HG02763 (cell line): Measurements from ENCODE around the gene PSME3IP1.
"Not testable (repeated sequence)": the region's sequence is repeated elsewhere in the genome, so short reads cannot be mapped to it uniquely, and the experiment has no call there.

Source experiments
- ATAC-seq: cut with Tn5 transposase; IDR thresholded peaks from one replicate; pipeline ENCODE4 v1.9.1; 2021; ENCODE audit warnings: mild to moderate bottlenecking, moderate library complexity; ENCODE audit not compliant: unreplicated experiment

PSME3IP1 gene

GRCh38 chr16:57200321-57200720 is 14.5 kb upstream of the PSME3IP1 start:
- not testable (repeated sequence) for ATAC-seq

GRCh38 chr16:57196753-57197152 is 10.9 kb upstream of the PSME3IP1 start:
- no peak for ATAC-seq

DNA sequence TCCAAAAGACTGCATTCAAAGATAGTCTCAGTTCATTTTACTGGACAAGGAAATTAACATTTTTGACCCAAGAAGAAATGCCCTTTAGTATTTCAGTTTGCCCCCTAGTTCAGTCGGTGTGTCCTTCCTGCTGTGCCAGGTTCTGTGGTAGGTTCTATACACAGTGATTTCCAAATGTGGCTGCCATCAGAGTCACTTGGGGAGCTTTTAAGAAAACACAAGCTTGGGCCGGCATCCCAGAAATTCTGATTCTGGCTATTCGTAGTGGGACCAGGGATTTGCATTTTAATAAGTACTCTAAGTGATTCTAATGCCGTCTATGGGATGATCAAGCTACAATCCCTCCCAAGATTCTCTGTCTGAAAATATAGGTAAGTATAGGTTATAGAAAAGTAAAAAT is 10.4 kb upstream of the PSME3IP1 start:
- ATAC-seq, result no peak

DNA sequence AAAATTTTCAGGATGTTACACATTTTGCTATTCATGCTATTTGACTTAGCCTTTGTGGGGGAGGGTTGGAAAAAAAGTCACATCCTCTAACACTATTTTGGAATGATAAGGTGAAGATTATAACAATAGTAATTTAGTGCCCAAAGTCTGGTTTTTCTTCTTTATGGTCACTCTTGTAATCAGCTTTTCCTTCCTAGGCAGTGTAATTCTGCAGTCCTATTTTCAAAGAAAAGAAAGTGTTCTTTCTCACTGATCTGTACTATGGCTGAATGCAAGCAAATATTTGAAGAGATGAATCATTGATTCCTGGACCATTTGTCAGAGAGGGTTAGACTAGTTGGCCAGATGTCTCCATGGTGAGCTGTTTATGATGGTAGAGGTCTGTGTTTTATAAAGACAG is 8.7 kb upstream of the PSME3IP1 start:
- ATAC-seq, result no peak

DNA sequence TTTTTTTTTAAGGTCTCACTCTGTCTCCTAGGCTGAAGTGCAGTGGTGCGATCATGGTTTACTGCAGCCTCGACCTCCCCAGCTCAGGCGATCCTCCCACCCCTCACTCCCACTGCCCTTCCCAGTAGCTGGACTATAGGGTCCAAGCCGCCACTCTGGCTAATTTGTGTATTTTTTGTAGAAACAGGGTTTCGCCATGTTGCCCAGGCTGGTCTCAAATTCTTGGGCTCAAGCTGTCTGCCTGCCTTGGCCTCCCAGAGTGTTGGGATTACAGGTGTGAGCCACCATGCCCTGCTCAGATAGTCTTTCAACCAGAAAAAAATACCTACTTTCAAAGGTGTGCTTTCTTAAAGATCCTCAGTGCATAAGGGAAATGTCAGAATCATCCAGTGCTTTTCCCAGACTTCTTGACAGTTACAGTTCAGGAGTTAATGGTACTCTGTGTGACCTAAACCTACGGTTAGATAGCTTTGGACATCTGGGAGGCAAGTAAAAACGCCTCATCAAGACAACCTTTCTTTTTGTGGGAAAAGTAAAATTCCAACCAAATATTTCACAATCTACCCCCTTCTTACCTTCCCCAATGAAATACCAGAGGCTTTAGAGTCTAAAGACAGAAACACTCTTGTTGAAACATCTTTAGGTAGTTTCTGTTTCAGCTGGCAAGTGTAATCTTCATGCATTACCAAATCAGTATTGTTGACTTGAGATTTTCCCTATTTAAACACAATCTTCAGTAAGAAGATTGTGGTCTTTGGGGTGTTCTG is 7.1 kb upstream of the PSME3IP1 start:
- ATAC-seq, result no peak

- no peak for ATAC-seq
Measured at GRCh38 chr16:57192146-57192545, 6.3 kb upstream of the PSME3IP1 start.

DNA sequence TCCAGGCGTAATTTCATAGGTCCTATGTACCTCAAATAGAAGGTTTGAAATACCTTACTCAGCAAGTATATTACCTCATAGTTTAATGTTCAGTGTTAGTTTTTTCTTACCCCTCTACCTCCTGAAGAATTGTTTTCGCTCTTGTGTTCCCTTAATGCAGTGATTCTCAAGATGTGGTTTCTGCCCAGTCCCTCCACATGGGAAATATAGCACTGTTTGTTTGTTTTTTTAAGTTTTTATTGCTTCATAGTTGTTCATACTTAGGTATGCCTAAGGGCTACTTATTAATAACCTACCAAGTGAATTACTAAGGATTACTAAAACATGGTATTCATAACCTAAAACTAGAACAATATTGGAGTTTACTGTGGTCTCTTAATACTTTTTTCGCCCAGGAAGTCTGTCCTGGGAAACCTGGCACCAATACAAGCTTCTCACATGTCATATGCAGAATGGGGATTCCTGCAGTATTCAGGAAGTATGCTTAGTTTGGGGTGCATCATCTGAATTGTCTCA is 5.3 kb upstream of the PSME3IP1 start:
- ATAC-seq, result no peak

DNA sequence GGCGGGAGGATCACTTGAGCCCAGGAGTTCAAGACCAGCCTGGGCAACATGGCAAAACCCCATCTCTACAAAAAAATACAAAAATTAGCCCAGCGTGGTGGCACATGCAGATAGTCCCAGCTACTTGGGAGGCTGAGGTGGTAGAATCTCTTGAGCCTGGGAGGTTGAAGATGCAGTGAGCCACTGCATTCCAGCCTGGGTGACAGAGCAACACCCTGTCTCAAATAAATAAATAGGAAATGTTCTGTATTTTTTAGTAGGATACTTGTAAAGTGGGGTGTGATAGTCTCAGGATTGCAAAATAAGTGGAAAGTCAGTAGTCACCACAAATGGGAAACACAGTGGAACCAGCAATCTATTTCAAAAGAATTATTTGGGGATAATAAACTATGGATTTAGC is 4.3 kb upstream of the PSME3IP1 start:
- no peak for ATAC-seq

DNA sequence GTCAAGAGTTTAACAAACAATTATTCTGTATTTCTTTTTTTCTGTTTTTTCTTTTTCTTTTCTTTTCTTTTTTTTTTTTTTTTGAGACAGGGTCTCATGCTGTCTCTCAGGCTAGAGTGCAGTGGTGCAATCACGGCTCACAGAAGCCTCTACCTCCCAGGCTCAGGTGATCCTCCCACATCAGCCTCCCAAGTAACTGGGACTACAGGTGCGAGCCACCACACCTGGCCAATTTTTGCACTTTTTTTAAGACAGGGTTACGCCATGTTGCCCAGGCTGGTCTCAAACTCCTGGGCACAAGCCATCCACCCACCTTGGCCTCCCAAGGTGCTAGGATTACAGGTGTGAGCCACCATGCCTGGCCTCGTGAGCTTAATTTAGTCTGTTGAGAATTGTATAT is 3.7 kb upstream of the PSME3IP1 start:
- not testable (repeated sequence) for ATAC-seq

DNA sequence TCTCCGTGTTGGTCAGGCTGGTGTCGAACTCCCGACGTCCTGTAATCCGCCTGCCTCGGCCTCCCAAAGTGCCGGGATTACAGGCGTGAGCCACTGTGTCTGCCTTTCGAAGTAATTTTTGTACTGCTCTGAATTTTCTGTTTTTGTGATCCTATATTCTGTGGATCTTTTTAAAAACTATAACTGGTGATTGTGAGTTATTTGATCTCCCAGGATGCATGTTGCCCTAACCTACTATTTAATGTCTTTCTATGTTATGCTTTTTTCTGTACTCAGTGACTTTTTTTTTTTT is 2.8 kb upstream of the PSME3IP1 start:
- ATAC-seq, result no peak

GRCh38 chr16:57187902-57188710 is 2.3 kb upstream of the PSME3IP1 start:
- ATAC-seq, result not testable (repeated sequence)

GRCh38 chr16:57186872-57187854 is 1.3 kb upstream of the PSME3IP1 start:
- no peak for ATAC-seq

DNA sequence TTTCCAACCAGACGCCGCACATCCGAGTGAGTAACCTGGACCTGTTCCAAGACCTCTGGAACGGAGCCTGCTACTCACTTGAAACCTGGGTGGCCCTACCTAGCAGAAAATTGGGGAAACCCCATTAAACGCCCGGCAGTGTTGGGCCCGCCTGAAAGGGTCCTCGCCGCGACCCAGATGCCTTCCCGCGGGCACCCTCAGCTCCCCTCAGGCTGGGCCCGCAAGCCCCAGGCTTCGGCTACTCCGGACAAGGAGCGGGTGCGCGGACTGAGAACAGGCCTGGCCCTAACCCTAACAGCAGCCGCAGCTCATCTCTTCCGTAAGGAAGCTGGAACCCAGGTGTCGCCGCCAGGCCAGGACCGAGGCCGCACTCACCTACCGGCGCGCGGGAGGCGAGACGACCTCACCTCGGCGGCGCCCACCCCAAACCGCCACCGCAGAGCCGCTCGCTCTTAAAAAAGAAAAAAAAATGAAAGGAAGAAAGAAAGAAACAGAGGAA is 344 bp downstream of the PSME3IP1 start:
- peak; percentile 31 for ATAC-seq

DNA sequence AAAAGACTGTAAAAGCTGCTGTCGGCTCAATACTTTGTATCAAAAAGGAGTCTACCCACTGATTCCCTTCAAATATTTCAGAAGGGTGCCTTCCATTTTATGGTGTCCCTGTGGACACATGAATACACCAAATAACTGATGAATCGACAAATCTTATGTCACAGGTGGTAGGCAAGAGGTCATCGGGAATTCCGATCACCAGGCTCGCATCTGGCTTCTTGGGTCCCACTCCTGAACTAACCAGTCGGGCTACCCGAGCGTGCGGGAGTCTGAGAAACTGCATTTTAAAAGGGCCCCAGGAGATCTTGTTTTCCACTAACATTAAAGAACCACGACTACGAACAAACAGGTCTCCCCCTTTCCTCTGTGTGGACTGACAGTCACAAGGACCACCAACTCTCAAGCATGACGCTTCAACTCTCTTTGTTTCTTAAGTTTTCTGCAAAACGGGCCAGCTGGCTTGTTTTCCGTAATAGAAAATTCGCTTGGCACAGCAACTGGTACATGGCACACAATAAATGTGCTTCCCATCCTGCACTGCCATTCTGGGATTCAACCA is 873 bp downstream of the PSME3IP1 start:
- no peak for ATAC-seq

- ATAC-seq, result no peak
Measured at GRCh38 chr16:57184113-57184512, 1.7 kb downstream of the PSME3IP1 start.

- no peak for ATAC-seq
Measured at GRCh38 chr16:57179215-57179828, 6.5 kb downstream of the PSME3IP1 start.

GRCh38 chr16:57178793-57179212 is 7.0 kb downstream of the PSME3IP1 start:
- no peak for ATAC-seq

GRCh38 chr16:57178196-57178595 is 7.6 kb downstream of the PSME3IP1 start:
- no peak for ATAC-seq

GRCh38 chr16:57175896-57176295 is 9.9 kb downstream of the PSME3IP1 start:
- ATAC-seq, result no peak

DNA sequence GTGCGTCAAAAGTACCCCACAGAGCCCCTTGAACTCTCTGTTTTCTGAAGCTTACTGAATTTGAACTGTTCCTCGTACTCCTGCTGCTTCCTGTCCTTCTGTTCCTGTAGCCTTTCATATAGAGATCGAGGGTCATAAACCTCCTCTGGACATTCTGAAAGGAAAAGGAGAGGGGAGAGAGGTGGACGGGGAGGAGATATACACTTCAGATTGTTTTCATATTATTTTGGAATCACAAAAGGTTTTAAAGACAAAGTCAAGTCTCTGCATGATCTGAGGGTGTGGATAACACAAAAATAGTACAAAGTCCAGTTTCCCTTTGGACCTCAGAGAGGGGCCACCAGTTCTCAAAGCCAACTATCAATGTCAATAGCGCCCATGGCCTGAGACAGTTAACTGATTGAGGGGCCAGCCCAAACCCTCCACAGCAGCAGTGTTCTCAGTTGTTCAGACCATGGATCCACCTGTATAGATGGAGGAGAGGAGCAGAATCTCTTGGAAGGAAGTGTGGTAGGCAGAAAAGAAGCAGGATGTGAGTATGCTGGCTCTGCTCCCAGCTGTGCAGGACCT is 13.0 kb downstream of the PSME3IP1 start:
- ATAC-seq, result no peak
